Measurements from ENCODE around the gene NSUN5.

Gene NSUN5

GRCh38 chr7:73345538-73345937 lies 36.9 kb upstream of the NSUN5 start:
- Histone ChIP-seq H3K4me3 (ENCODE audit: insufficient read depth, low read depth, low read length, poor library complexity, severe bottlenecking) (no peak overlapping the region), H3K27ac (ENCODE audit: insufficient read depth, low read length, poor library complexity, severe bottlenecking) (no peak overlapping the region), H3K4me1 (ENCODE audit: control insufficient read depth, insufficient read depth, low read length, poor library complexity, severe bottlenecking) (no peaks in the 10 kb centered on the region), H3K36me3 (ENCODE audit: control insufficient read depth, insufficient read depth, low read length) (no peaks in the 10 kb centered on the region), H3K27me3 (replicated peaks; ENCODE audit: control insufficient read depth, insufficient read depth, low read length, poor library complexity, severe bottlenecking) (no peaks in the 10 kb centered on the region), H3K9me3 (ENCODE audit: control insufficient read depth, low read length) (no peaks in the 10 kb centered on the region)
- no peak for DNase-seq

- H3K4me1 ChIP-seq (ENCODE audit: control insufficient read depth, insufficient read depth, low read length, poor library complexity, severe bottlenecking) = no peaks in the 10 kb centered on the region
Measured at GRCh38 chr7:73343671-73344380, 35.2 kb upstream of the NSUN5 start.

GRCh38 chr7:73342645-73343044 lies 34.0 kb upstream of the NSUN5 start:
- H3K4me1 ChIP-seq (ENCODE audit: control insufficient read depth, insufficient read depth, low read length, poor library complexity, severe bottlenecking) = no peaks in the 10 kb centered on the region
- no peaks in the 10 kb centered on the region for H3K27me3 ChIP-seq (replicated peaks; ENCODE audit: control insufficient read depth, insufficient read depth, low read length, poor library complexity, severe bottlenecking)
- no peak for DNase-seq
- H3K27ac ChIP-seq (ENCODE audit: insufficient read depth, low read length, poor library complexity, severe bottlenecking) = no peak overlapping the region
- H3K9me3 ChIP-seq (ENCODE audit: control insufficient read depth, low read length) = no peaks in the 10 kb centered on the region
- H3K36me3 ChIP-seq (ENCODE audit: control insufficient read depth, insufficient read depth, low read length) = no peaks in the 10 kb centered on the region
- no peak overlapping the region for H3K4me3 ChIP-seq (ENCODE audit: insufficient read depth, low read depth, low read length, poor library complexity, severe bottlenecking)

More at GRCh38 chr7:73343671-73344380, 35.2 kb upstream of the NSUN5 start:
- no peak for DNase-seq
- no peaks in the 10 kb centered on the region for H3K9me3 ChIP-seq (ENCODE audit: control insufficient read depth, low read length)
- no peak overlapping the region for H3K4me3 ChIP-seq (ENCODE audit: insufficient read depth, low read depth, low read length, poor library complexity, severe bottlenecking)
- no peak overlapping the region for H3K27ac ChIP-seq (ENCODE audit: insufficient read depth, low read length, poor library complexity, severe bottlenecking)
- no peaks in the 10 kb centered on the region for H3K27me3 ChIP-seq (replicated peaks; ENCODE audit: control insufficient read depth, insufficient read depth, low read length, poor library complexity, severe bottlenecking)
- H3K36me3 ChIP-seq (ENCODE audit: control insufficient read depth, insufficient read depth, low read length) = no peaks in the 10 kb centered on the region

- no peaks in the 10 kb centered on the region for H3K9me3 ChIP-seq (ENCODE audit: control insufficient read depth, low read length)
- no peaks in the 10 kb centered on the region for H3K36me3 ChIP-seq (ENCODE audit: control insufficient read depth, insufficient read depth, low read length)
- H3K27me3 ChIP-seq (replicated peaks; ENCODE audit: control insufficient read depth, insufficient read depth, low read length, poor library complexity, severe bottlenecking) = no peaks in the 10 kb centered on the region
- H3K4me1 ChIP-seq (ENCODE audit: control insufficient read depth, insufficient read depth, low read length, poor library complexity, severe bottlenecking) = no peaks in the 10 kb centered on the region
- no peak for DNase-seq
- no peak overlapping the region for H3K27ac ChIP-seq (ENCODE audit: insufficient read depth, low read length, poor library complexity, severe bottlenecking)
- no peak overlapping the region for H3K4me3 ChIP-seq (ENCODE audit: insufficient read depth, low read depth, low read length, poor library complexity, severe bottlenecking)
Measured at GRCh38 chr7:73341877-73342276, 33.3 kb upstream of the NSUN5 start.

- H3K4me1 ChIP-seq (ENCODE audit: control insufficient read depth, insufficient read depth, low read length, poor library complexity, severe bottlenecking) = no peaks in the 10 kb centered on the region
- H3K27me3 ChIP-seq (replicated peaks; ENCODE audit: control insufficient read depth, insufficient read depth, low read length, poor library complexity, severe bottlenecking) = no peaks in the 10 kb centered on the region
- no peak overlapping the region for H3K4me3 ChIP-seq (ENCODE audit: insufficient read depth, low read depth, low read length, poor library complexity, severe bottlenecking)
- H3K9me3 ChIP-seq (ENCODE audit: control insufficient read depth, low read length) = no peaks in the 10 kb centered on the region
- H3K27ac ChIP-seq (ENCODE audit: insufficient read depth, low read length, poor library complexity, severe bottlenecking) = no peak overlapping the region
- no peaks in the 10 kb centered on the region for H3K36me3 ChIP-seq (ENCODE audit: control insufficient read depth, insufficient read depth, low read length)
- DNase-seq = no peak
Measured at GRCh38 chr7:73340514-73340913, 31.9 kb upstream of the NSUN5 start.

- H3K36me3 ChIP-seq (ENCODE audit: control insufficient read depth, insufficient read depth, low read length) = no peaks in the 10 kb centered on the region
- H3K4me3 ChIP-seq (ENCODE audit: insufficient read depth, low read depth, low read length, poor library complexity, severe bottlenecking) = no peak overlapping the region
- no peaks in the 10 kb centered on the region for H3K27me3 ChIP-seq (replicated peaks; ENCODE audit: control insufficient read depth, insufficient read depth, low read length, poor library complexity, severe bottlenecking)
- no peak for DNase-seq
- H3K9me3 ChIP-seq (ENCODE audit: control insufficient read depth, low read length) = no peaks in the 10 kb centered on the region
- no peak overlapping the region for H3K27ac ChIP-seq (ENCODE audit: insufficient read depth, low read length, poor library complexity, severe bottlenecking)
- no peaks in the 10 kb centered on the region for H3K4me1 ChIP-seq (ENCODE audit: control insufficient read depth, insufficient read depth, low read length, poor library complexity, severe bottlenecking)
Measured at GRCh38 chr7:73338321-73338720, 29.7 kb upstream of the NSUN5 start.

GRCh38 chr7:73332447-73332846 lies 23.8 kb upstream of the NSUN5 start:
- H3K36me3 ChIP-seq (ENCODE audit: control insufficient read depth, insufficient read depth, low read length) = no peaks in the 10 kb centered on the region
- no peak for DNase-seq
- no peak overlapping the region for H3K27ac ChIP-seq (ENCODE audit: insufficient read depth, low read length, poor library complexity, severe bottlenecking)
- no peaks in the 10 kb centered on the region for H3K9me3 ChIP-seq (ENCODE audit: control insufficient read depth, low read length)
- H3K4me3 ChIP-seq (ENCODE audit: insufficient read depth, low read depth, low read length, poor library complexity, severe bottlenecking) = no peak overlapping the region
- no peaks in the 10 kb centered on the region for H3K27me3 ChIP-seq (replicated peaks; ENCODE audit: control insufficient read depth, insufficient read depth, low read length, poor library complexity, severe bottlenecking)
- no peaks in the 10 kb centered on the region for H3K4me1 ChIP-seq (ENCODE audit: control insufficient read depth, insufficient read depth, low read length, poor library complexity, severe bottlenecking)

- H3K9me3 ChIP-seq (ENCODE audit: control insufficient read depth, low read length) = no peaks in the 10 kb centered on the region
- no peak overlapping the region for H3K4me3 ChIP-seq (ENCODE audit: insufficient read depth, low read depth, low read length, poor library complexity, severe bottlenecking)
- H3K27ac ChIP-seq (ENCODE audit: insufficient read depth, low read length, poor library complexity, severe bottlenecking) = no peak overlapping the region
- DNase-seq = no peak
- H3K27me3 ChIP-seq (replicated peaks; ENCODE audit: control insufficient read depth, insufficient read depth, low read length, poor library complexity, severe bottlenecking) = no peaks in the 10 kb centered on the region
- H3K4me1 ChIP-seq (ENCODE audit: control insufficient read depth, insufficient read depth, low read length, poor library complexity, severe bottlenecking) = no peaks in the 10 kb centered on the region
- H3K36me3 ChIP-seq (ENCODE audit: control insufficient read depth, insufficient read depth, low read length) = no peaks in the 10 kb centered on the region
Measured at GRCh38 chr7:73330772-73331171, 22.1 kb upstream of the NSUN5 start.

- Histone ChIP-seq H3K27ac (ENCODE audit: insufficient read depth, low read length, poor library complexity, severe bottlenecking) (no peak overlapping the region), H3K4me3 (ENCODE audit: insufficient read depth, low read depth, low read length, poor library complexity, severe bottlenecking) (no peak overlapping the region), H3K9me3 (ENCODE audit: control insufficient read depth, low read length) (no peaks in the 10 kb centered on the region), H3K4me1 (ENCODE audit: control insufficient read depth, insufficient read depth, low read length, poor library complexity, severe bottlenecking) (no peaks in the 10 kb centered on the region), H3K36me3 (ENCODE audit: control insufficient read depth, insufficient read depth, low read length) (no peaks in the 10 kb centered on the region), H3K27me3 (replicated peaks; ENCODE audit: control insufficient read depth, insufficient read depth, low read length, poor library complexity, severe bottlenecking) (no peaks in the 10 kb centered on the region)
- no peak for DNase-seq
Measured at GRCh38 chr7:73329861-73330581, 21.4 kb upstream of the NSUN5 start.

GRCh38 chr7:73328696-73329095 lies 20.1 kb upstream of the NSUN5 start:
- Histone ChIP-seq H3K36me3 (ENCODE audit: control insufficient read depth, insufficient read depth, low read length) (no peaks in the 10 kb centered on the region), H3K27me3 (replicated peaks; ENCODE audit: control insufficient read depth, insufficient read depth, low read length, poor library complexity, severe bottlenecking) (no peaks in the 10 kb centered on the region), H3K9me3 (ENCODE audit: control insufficient read depth, low read length) (no peaks in the 10 kb centered on the region), H3K4me1 (ENCODE audit: control insufficient read depth, insufficient read depth, low read length, poor library complexity, severe bottlenecking) (peaks cover 4% of the 10 kb centered on the region), H3K4me3 (ENCODE audit: insufficient read depth, low read depth, low read length, poor library complexity, severe bottlenecking) (no peak overlapping the region), H3K27ac (ENCODE audit: insufficient read depth, low read length, poor library complexity, severe bottlenecking) (no peak overlapping the region)
- DNase-seq = no peak
